ENCODE data around the gene ZNRD2. TPM values are rescaled to one million over a fixed set of nuclear protein-coding genes. Genes with fewer than 3 reads are reported as not detected.
A peak's percentile ranks its signal among the peaks of the same experiment; 100 is the strongest.

Gene ZNRD2
- total and polyA plus RNA-seq, 2 of the 8 experiments (the other 6 are each of a cell fraction or from before 2014, with no cell fraction given): 53.4 to 125 TPM

- TF ChIP-seq GTF2F1 (IDR thresholded peaks at IDR 0.05; ENCODE audit: borderline replicate concordance, low read depth, low read length): no peak
- peak in 2 of 3 experiments; percentile 66 to 84; a peak in 3 of 4 replicates for TF ChIP-seq CTCF (IDR thresholded peaks at IDR 0.05; ENCODE audit: control extremely low read depth in 1 of 3, insufficient read depth in 1 of 3, low read depth in 1 of 3, low read length in 3 of 3)
- no peak for TF ChIP-seq EGR1 (IDR thresholded peaks at IDR 0.05; ENCODE audit: borderline replicate concordance, low read depth, low read length)
- TF ChIP-seq ASH2L (IDR thresholded peaks at IDR 0.05; ENCODE audit: low read length): peak; percentile 83
- peak; percentile 96 for TF ChIP-seq KDM5A (IDR thresholded peaks at IDR 0.05; ENCODE audit: low read length)
- TF ChIP-seq TCF12 (IDR thresholded peaks at IDR 0.05; ENCODE audit: low read depth, low read length): 0 out of 2 replicates have a peak, but pooled peaks have one; percentile 19
- TF ChIP-seq, protein P1, sequence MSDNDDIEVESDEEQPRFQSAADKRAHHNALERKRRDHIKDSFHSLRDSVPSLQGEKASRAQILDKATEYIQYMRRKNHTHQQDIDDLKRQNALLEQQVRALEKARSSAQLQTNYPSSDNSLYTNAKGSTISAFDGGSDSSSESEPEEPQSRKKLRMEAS (IDR thresholded peaks at IDR 0.05): peak; percentile 86
- no peak for TF ChIP-seq CHD1 (IDR thresholded peaks at IDR 0.05; ENCODE audit: low read depth, low read length)
- no peak for TF ChIP-seq BRCA1 (IDR thresholded peaks at IDR 0.05; ENCODE audit: low read depth, low read length)
- no peak for TF ChIP-seq SP2 (IDR thresholded peaks at IDR 0.05; ENCODE audit: low read length)
- TF ChIP-seq CBX5 (IDR thresholded peaks at IDR 0.05; ENCODE audit: low read depth, low read length): no peak
- peak; percentile 23; the same call in 1 of the 2 replicates for TF ChIP-seq SIX5 (IDR thresholded peaks at IDR 0.05; ENCODE audit: low read depth, low read length)
- TF ChIP-seq SIN3A (conservative IDR thresholded peaks at IDR 0.05 in 1 of 2, IDR thresholded peaks at IDR 0.05 in 1 of 2; ENCODE audit: low read depth in 1 of 2, low read length in 2 of 2): peak; percentile 87 to 96; a peak in 2 of 4 replicates
- TF ChIP-seq JUND (IDR thresholded peaks at IDR 0.05; ENCODE audit: low read length): no peak; the same call in 1 of the 2 replicates
- TF ChIP-seq CTBP2 (IDR thresholded peaks at IDR 0.05; ENCODE audit: borderline replicate concordance, insufficient read depth, insufficient read length, low read length): no peak
- TF ChIP-seq TEAD4 (IDR thresholded peaks at IDR 0.05; ENCODE audit: low read depth, low read length): no peak
- TF ChIP-seq JUN (IDR thresholded peaks at IDR 0.05; ENCODE audit: low read depth, low read length): no peak
- TF ChIP-seq POU5F1 (IDR thresholded peaks at IDR 0.05; ENCODE audit: low read depth, low read length): no peak
- TF ChIP-seq BACH1 (IDR thresholded peaks at IDR 0.05; ENCODE audit: low read length): peak; percentile 53
- TF ChIP-seq, protein P2, sequence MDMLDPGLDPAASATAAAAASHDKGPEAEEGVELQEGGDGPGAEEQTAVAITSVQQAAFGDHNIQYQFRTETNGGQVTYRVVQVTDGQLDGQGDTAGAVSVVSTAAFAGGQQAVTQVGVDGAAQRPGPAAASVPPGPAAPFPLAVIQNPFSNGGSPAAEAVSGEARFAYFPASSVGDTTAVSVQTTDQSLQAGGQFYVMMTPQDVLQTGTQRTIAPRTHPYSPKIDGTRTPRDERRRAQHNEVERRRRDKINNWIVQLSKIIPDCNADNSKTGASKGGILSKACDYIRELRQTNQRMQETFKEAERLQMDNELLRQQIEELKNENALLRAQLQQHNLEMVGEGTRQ (IDR thresholded peaks at IDR 0.05; ENCODE audit: low read length): no peak
Measured at GRCh38 chr11:65569973-65570918, at the start of gene ZNRD2 (continued).
